CD4-positive, alpha-beta T cell treated with Interferon alpha-2 for 1 hour (primary cell): ENCODE results near the gene ALDH1L1.
A peak's percentile ranks its signal among the peaks of the same experiment; 100 is the strongest.

Source experiments
- DNase-seq, 2 donors: peaks; one replicate each; pipeline ENCODE4 v3.0.0-alpha.2; 2020 to 2022

ALDH1L1 gene

GRCh38 chr3:126153695-126154360 lies 26.6 kb downstream of the ALDH1L1 start:
- DNase-seq = no peak

- no peak for DNase-seq
Observed at GRCh38 chr3:126152901-126153694, 27.3 kb downstream of the ALDH1L1 start.

GRCh38 chr3:126152458-126152857 lies 27.9 kb downstream of the ALDH1L1 start:
- DNase-seq = no peak

GRCh38 chr3:126151562-126152302 lies 28.7 kb downstream of the ALDH1L1 start:
- no peak for DNase-seq

GRCh38 chr3:126149960-126150515 lies 30.3 kb downstream of the ALDH1L1 start:
- no peak for DNase-seq

- no peak for DNase-seq
Observed at GRCh38 chr3:126149256-126149902, 31.0 kb downstream of the ALDH1L1 start.

GRCh38 chr3:126147932-126148683 lies 32.3 kb downstream of the ALDH1L1 start:
- no peak for DNase-seq

- DNase-seq = no peak
Observed at GRCh38 chr3:126147147-126147931, 33.0 kb downstream of the ALDH1L1 start.

GRCh38 chr3:126146525-126147146 lies 33.8 kb downstream of the ALDH1L1 start:
- no peak for DNase-seq

- no peak for DNase-seq
Observed at GRCh38 chr3:126146034-126146433, 34.4 kb downstream of the ALDH1L1 start.

- DNase-seq = no peak
Observed at GRCh38 chr3:126142652-126143051, 37.7 kb downstream of the ALDH1L1 start.

GRCh38 chr3:126137490-126138130 lies 42.8 kb downstream of the ALDH1L1 start:
- no peak for DNase-seq

GRCh38 chr3:126136428-126137220 lies 43.8 kb downstream of the ALDH1L1 start:
- no peak for DNase-seq

GRCh38 chr3:126135406-126136076 lies 44.8 kb downstream of the ALDH1L1 start:
- DNase-seq = no peak

GRCh38 chr3:126135071-126135405 lies 45.3 kb downstream of the ALDH1L1 start:
- no peak for DNase-seq

- DNase-seq = peak; percentile 28 to 44
Observed at GRCh38 chr3:126134219-126134975, 46.0 kb downstream of the ALDH1L1 start.

- no peak for DNase-seq
Observed at GRCh38 chr3:126133606-126134005, 46.8 kb downstream of the ALDH1L1 start.
